ENCODE data around the gene KCNQ2.

- TF ChIP-seq PATZ1 (CRISPR knock-in tag; IDR thresholded peaks at IDR 0.05; ENCODE audit: borderline replicate concordance) (no peak), ESRRG (CRISPR knock-in tag; IDR thresholded peaks at IDR 0.05) (no peak), ZNF8 (CRISPR knock-in tag; IDR thresholded peaks at IDR 0.05) (no peak), ZFP30 (CRISPR knock-in tag; IDR thresholded peaks at IDR 0.05) (no peak), ARNTL (CRISPR knock-in tag; IDR thresholded peaks at IDR 0.05; ENCODE audit: borderline replicate concordance, low read depth) (no peak), ISL1 (CRISPR knock-in tag; IDR thresholded peaks at IDR 0.05) (no peak), ZNF565 (CRISPR knock-in tag; conservative IDR thresholded peaks at IDR 0.05; ENCODE audit: low read depth) (no peak), CSDC2 (CRISPR knock-in tag; IDR thresholded peaks at IDR 0.05) (no peak), ZNF70 (CRISPR knock-in tag; IDR thresholded peaks at IDR 0.05) (no peak), CSRNP3 (CRISPR knock-in tag; IDR thresholded peaks at IDR 0.05) (no peak), SNAI2 (CRISPR knock-in tag; IDR thresholded peaks at IDR 0.05) (no peak), TOX (CRISPR knock-in tag; IDR thresholded peaks at IDR 0.05; ENCODE audit: borderline replicate concordance) (no peak)
Observed at GRCh38 chr20:63411151-63411897, 61.1 kb downstream of the KCNQ2 start.

Measured in SK-N-SH treated with all-trans-retinoic acid at 6 μM for 48 hours (cell line).